NK-92 treated with Interleukin-12 subunit alpha and Interleukin-12 subunit beta, amount 100 ng/mL, for 24 hours (cell line): ENCODE data around the gene ATP6V1F.

Experiments used
- DNase-seq: peaks from one replicate; lab custom pipeline; 2025; lab: John Stamatoyannopoulos, UW

The ATP6V1F gene

DNA sequence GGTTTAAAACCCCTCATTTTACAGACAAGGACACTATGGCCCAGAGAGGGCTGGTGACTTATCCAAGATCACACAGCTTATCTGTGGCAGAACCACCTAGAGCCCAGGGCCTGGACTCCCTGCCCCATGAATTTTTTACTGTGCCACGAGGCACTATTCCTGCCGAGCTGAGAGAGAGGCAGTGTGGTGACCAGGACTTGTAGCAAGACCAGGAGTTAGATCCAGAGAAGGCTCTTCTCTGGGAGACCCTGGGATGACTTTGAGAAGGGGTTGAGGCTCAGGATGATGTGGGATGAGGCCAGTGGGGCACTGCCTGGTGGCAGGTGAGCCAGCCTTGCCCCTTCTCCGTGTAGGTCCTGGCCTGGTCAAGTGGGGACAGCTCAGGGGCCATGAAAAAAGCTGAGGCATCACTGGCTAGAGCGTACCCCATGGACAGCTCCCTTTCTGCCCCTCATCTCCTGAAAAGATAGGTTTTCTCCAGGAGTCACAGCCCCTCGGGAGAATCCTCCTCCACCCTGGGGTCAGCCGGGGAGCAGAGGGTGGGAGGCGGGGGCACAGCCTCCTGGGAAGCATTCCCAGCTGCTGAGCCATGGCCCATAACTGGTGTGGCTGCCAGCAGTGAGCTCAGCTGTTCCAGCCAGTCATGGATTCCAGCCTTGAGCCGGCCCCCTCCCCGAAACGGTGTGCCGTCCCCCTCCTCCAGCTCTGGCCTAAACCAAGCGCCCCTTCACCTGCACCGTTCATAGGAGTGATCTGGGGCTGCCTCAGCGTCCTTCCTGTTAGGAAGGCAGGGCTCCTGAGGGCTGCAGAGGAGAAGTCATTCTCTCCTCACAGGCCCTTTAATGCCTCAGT is 26.6 kb upstream of the ATP6V1F start:
- no peak for DNase-seq

DNA sequence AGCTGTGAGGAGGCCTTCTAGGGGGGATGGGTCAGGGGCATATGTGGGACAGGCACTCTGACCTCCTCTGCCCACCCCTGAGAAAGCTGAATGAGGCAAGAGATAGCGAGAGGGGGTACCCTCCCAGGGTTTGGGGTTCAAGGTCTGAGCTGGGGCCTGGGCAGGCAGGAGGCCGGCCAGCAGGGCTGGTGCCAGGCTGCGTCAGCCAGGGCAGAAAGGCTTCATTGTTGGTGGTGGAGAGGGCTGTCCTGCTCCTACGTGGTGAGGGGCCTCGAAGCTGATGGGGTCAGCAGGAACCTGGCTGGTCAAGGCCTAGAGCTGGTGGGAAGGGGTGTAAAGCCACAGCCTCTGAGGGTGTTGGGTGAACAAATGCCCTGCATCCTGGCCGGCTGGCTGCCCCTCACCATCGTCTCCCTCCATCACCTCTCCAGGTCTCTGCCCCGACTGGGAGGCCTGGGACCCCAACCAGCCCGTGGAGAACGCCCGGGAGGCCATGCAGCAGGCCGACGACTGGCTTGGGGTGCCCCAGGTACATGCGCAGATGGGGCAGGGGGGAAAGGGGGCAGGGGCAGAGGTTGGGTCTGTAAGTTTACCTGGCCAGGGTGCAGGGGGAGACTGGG is 25.8 kb upstream of the ATP6V1F start:
- no peak for DNase-seq

GRCh38 chr7:128837521-128837921 is 25.1 kb upstream of the ATP6V1F start:
- no peak for DNase-seq

DNA sequence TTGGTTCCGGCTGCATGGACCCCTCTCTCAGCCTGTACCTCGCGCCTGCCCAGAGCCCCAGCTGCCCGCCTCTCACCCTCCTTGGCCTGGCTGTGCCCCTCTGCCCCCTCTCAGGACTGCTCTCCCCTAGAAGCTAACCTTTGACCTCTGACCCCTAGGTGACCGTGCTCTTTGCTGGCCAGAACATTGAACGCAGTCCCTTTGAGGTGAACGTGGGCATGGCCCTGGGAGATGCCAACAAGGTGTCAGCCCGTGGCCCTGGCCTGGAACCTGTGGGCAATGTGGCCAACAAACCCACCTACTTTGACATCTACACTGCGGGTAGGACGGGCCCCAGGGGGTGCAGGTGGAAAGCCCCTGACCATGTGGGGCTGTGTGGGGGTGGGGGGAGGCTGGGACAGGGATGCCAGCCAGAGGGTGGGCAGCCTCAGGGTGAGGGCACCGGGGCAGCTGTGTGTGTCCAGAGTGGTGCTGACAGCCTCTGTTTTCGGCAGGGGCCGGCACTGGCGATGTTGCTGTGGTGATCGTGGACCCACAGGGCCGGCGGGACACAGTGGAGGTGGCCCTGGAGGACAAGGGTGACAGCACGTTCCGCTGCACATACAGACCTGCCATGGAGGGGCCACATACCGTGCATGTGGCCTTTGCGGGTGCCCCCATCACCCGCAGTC is 24.4 kb upstream of the ATP6V1F start:
- DNase-seq: no peak

GRCh38 chr7:128838981-128839731 is 23.5 kb upstream of the ATP6V1F start:
- DNase-seq: no peak

GRCh38 chr7:128839751-128840177 is 22.9 kb upstream of the ATP6V1F start:
- no peak for DNase-seq

GRCh38 chr7:128840326-128841170 is 22.1 kb upstream of the ATP6V1F start:
- DNase-seq: no peak

GRCh38 chr7:128841171-128841690 is 21.4 kb upstream of the ATP6V1F start:
- DNase-seq: no peak

- DNase-seq: peak; percentile 43
These were observed 20.6 kb upstream of the ATP6V1F start for GRCh38 chr7:128841921-128842673.

DNA sequence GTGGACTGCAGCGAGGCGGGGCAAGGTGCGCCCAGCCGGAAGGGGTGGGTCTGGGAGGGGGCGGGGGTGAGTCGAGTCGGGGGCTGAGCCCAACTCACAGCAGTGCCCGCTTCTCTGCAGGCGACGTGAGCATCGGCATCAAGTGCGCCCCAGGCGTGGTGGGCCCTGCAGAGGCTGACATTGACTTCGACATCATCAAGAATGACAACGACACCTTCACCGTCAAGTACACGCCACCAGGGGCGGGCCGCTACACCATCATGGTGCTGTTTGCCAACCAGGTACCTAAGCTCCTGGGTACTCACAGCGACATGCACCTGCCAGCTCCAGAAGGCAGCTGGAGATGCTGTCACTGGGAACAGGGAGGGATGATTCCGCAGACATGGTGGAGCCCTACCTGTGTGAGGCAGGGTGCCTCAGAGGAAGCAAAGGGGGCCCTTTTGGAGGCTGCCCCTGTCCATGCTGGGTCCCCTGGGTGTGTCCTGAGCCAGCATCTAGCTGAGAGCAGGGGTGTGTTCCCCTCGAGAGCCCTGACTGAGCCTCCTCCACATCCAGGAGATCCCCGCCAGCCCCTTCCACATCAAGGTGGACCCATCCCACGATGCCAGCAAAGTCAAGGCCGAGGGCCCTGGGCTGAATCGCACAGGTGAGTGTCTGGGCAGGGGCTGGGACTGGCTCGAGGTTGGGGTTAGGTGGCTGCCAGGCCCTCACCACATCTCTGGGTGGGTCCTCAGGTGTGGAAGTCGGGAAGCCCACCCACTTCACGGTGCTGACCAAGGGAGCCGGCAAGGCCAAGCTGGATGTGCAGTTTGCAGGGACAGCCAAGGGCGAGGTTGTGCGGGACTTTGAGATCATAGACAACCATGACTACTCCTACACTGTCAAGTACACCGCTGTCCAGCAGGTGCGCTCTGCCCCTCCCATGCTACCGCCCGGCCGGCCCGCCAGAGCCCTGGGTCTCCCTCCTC is 19.7 kb upstream of the ATP6V1F start:
- no peak for DNase-seq

- no peak for DNase-seq
These were observed 18.6 kb upstream of the ATP6V1F start for GRCh38 chr7:128843938-128844621.

- DNase-seq: no peak
These were observed 17.8 kb upstream of the ATP6V1F start for GRCh38 chr7:128844777-128845311.

- DNase-seq: no peak
These were observed 17.2 kb upstream of the ATP6V1F start for GRCh38 chr7:128845475-128845874.

DNA sequence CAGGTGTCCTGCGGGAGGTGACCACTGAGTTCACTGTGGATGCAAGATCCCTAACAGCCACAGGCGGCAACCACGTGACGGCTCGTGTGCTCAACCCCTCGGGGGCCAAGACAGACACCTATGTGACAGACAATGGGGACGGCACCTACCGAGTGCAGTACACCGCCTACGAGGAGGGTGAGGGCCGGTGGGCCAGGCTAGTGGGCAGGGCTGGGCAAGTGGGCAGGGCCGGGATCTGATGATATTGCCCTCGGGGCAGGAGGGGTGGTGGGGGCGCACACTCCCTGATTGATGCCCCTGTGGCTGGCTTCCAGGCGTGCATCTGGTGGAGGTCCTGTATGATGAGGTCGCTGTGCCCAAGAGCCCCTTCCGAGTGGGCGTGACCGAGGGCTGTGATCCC is 16.7 kb upstream of the ATP6V1F start:
- no peak for DNase-seq

GRCh38 chr7:128846781-128847444 is 15.7 kb upstream of the ATP6V1F start:
- no peak for DNase-seq

DNA sequence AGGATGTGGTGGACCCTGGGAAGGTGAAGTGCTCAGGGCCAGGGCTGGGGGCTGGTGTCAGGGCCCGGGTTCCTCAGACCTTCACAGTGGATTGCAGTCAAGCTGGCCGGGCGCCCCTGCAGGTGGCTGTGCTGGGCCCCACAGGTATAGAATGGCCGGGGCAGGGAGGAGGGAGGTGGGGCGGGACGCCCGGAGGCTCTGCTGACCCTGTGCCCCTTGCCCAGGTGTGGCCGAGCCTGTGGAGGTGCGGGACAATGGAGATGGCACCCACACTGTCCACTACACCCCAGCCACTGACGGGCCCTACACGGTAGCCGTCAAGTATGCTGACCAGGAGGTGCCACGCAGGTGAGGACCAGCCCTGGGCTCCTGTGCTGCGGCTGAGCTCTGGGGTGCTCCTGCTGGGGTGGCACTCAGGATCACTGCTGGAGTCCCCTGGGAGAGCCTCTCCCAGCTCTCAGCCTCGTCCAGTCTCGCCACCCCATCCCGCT is 14.9 kb upstream of the ATP6V1F start:
- no peak for DNase-seq
